Neural cell (in vitro differentiated cells): ENCODE results near the gene IRX3. TPM values are rescaled to one million over a fixed set of nuclear protein-coding genes. Genes with fewer than 3 reads are reported as not detected.

Experiments used
- H2AFZ ChIP-seq: fragments of 200-600, 300-800 bp; sonication (generic), shearing (Covaris generic); 2 replicates; pipeline ENCODE4 v1.6.0; 2014; ENCODE audit warnings: low read depth, mild to moderate bottlenecking, antibody characterized with exemption, low read length, moderate library complexity
- H3F3A ChIP-seq: fragments of 200-600 bp; shearing (Covaris generic); 2 replicates; pipeline ENCODE4 v1.6.1; 2016; ENCODE audit warnings: mild to moderate bottlenecking, moderate library complexity, mixed read lengths, antibody characterized with exemption, low read length; ENCODE audit not compliant: insufficient read depth, poor library complexity, severe bottlenecking
- H3K27ac ChIP-seq: fragments of 200-600, 300-800 bp; sonication (generic), shearing (Covaris generic); 2 replicates; pipeline ENCODE4 v1.5.1; 2014; ENCODE audit warnings: mild to moderate bottlenecking, low read length, moderate library complexity
- H3K27me3 ChIP-seq: fragments of 300-800, 200-600 bp; sonication (generic), shearing (Covaris generic); 2 replicates; pipeline ENCODE4 v1.6.0; 2014; ENCODE audit warnings: mild to moderate bottlenecking, low read depth, low read length, moderate library complexity; ENCODE audit not compliant: insufficient read depth
- H3K36me3 ChIP-seq: fragments of 300-800, 200-600 bp; sonication (generic), shearing (Covaris generic); 2 replicates; pipeline ENCODE4 v1.5.1; 2014; ENCODE audit warnings: mild to moderate bottlenecking, antibody characterized with exemption, low read length, moderate library complexity; ENCODE audit not compliant: insufficient read depth
- H3K4me2 ChIP-seq: fragments of 300-800, 200-600 bp; sonication (generic), shearing (Covaris generic); 2 replicates; pipeline ENCODE4 v1.6.0; 2014; ENCODE audit warnings: mild to moderate bottlenecking, low read length
- H3K4me3 ChIP-seq: fragments of 300-800, 200-600 bp; sonication (generic), shearing (Covaris generic); 2 replicates; pipeline ENCODE4 v1.5.1; 2014; ENCODE audit warnings: mild to moderate bottlenecking, low read length, moderate library complexity
- H3K79me2 ChIP-seq: fragments of 200-600 bp; shearing (Covaris generic); replicated peaks from 2 replicates; pipeline ENCODE4 v1.6.0; 2014; ENCODE audit warnings: mild to moderate bottlenecking, low read length, moderate library complexity; ENCODE audit not compliant: insufficient read depth
- H3K9ac ChIP-seq: fragments of 300-800, 200-600 bp; sonication (generic), shearing (Covaris generic); 2 replicates; pipeline ENCODE4 v1.6.1; 2016; ENCODE audit warnings: mild to moderate bottlenecking, low read length, mixed read lengths
- H3K9me2 ChIP-seq: fragments of 200-600 bp; shearing (Covaris generic); 2 replicates; pipeline ENCODE4 v1.6.1; 2016; ENCODE audit warnings: mild to moderate bottlenecking, low read length, mixed read lengths; ENCODE audit not compliant: insufficient read depth
- H3K9me3 ChIP-seq: fragments of 200-600, 300-800 bp; sonication (generic), shearing (Covaris generic); 2 replicates; pipeline ENCODE4 v1.6.1; 2016; ENCODE audit warnings: mild to moderate bottlenecking, mixed run types, low read length, moderate library complexity, mixed read lengths
- H4K20me1 ChIP-seq: fragments of 200-600 bp; shearing (Covaris generic); 2 replicates; pipeline ENCODE4 v1.6.1; 2016; ENCODE audit warnings: mild to moderate bottlenecking, mixed run types; ENCODE audit not compliant: insufficient read depth
- EP300 ChIP-seq: fragments of 450-650 bp; conservative IDR thresholded peaks from 2 replicates; pipeline ENCODE4 v1.6.1; 2014; ENCODE audit warnings: antibody characterized with exemption, mild to moderate bottlenecking, moderate library complexity; ENCODE audit not compliant: poor library complexity, severe bottlenecking
- EZH2 ChIP-seq: fragments of 200-600, 300-800 bp; shearing (Covaris generic), sonication (generic); IDR thresholded peaks from 2 replicates; pipeline ENCODE4 v1.6.1; 2014; ENCODE audit warnings: antibody characterized with exemption, low read length, borderline replicate concordance, mild to moderate bottlenecking; ENCODE audit not compliant: insufficient read depth, poor library complexity, severe bottlenecking
- MXI1 ChIP-seq: fragments of 450-650 bp; conservative IDR thresholded peaks from 2 replicates; pipeline ENCODE4 v1.6.1; 2014; ENCODE audit warnings: antibody characterized with exemption, mild to moderate bottlenecking; ENCODE audit not compliant: poor library complexity, severe bottlenecking
- POLR2AphosphoS5 ChIP-seq: IDR thresholded peaks from 2 replicates; pipeline ENCODE4 v1.6.1; 2012
- RAD21 ChIP-seq: fragments of 450-650 bp; conservative IDR thresholded peaks from 2 replicates; pipeline ENCODE4 v1.6.1; 2014; ENCODE audit warnings: antibody characterized with exemption, mild to moderate bottlenecking, moderate library complexity
- REST ChIP-seq: IDR thresholded peaks from 2 replicates; pipeline ENCODE4 v1.6.1; 2012; ENCODE audit warnings: borderline replicate concordance
- SMC3 ChIP-seq: fragments of 450-650 bp; conservative IDR thresholded peaks from 2 replicates; pipeline ENCODE4 v1.6.1; 2014; ENCODE audit warnings: antibody characterized with exemption, mild to moderate bottlenecking, moderate library complexity; ENCODE audit not compliant: poor library complexity
- polyA plus RNA-seq: library from polyadenylated mRNA; depleted of rRNA; stranded (reverse); fragments of >200 nt; gene quantifications from 2 replicates; pipeline ENCODE4 v1.2.3, GENCODE V29; 2014

Gene IRX3
- polyA plus RNA-seq, 1 donor from 2014 or later: not detected

GRCh38 chr16:54277845-54278703 lies 8.5 kb downstream of the IRX3 start:
- H3K79me2 ChIP-seq: no peaks in the 10 kb centered on the region
- H3F3A ChIP-seq: no peaks in the 10 kb centered on the region
- no peak overlapping the region for H2AFZ ChIP-seq
- no peak for TF ChIP-seq EZH2
- TF ChIP-seq MXI1: no peak
- TF ChIP-seq REST: no peak
- TF ChIP-seq POLR2AphosphoS5: no peak
- TF ChIP-seq SMC3: no peak
- no peak for TF ChIP-seq RAD21
- no peak for TF ChIP-seq EP300
- H3K27ac ChIP-seq: no peak overlapping the region
- H3K9me3 ChIP-seq: no peaks in the 10 kb centered on the region
- H3K4me3 ChIP-seq: no peak overlapping the region
- no peaks in the 10 kb centered on the region for H3K36me3 ChIP-seq
- H3K27me3 ChIP-seq: peaks cover 93% of the 10 kb centered on the region
- H4K20me1 ChIP-seq: no peaks in the 10 kb centered on the region
- no peaks in the 10 kb centered on the region for H3K9me2 ChIP-seq
- H3K4me2 ChIP-seq: no peak overlapping the region
- no peak overlapping the region for H3K9ac ChIP-seq

DNA sequence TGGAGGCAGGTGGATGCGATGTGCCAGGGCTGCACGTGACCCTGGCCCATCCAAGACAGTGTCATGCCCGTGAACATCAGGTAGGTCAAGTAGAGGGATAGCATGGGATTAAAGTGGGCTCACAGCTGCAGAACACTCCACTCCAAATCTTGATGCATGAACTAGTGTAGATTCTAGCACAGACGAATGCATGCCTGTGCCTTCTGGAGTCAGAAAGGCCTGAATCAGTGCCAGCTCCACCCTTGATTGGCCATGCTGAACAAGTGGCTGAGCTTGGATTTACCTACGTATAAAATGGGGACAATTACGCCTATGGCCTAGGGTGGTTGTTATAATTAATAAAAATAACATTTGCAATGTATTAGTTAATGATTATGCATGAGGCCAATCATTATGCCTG lies 10.6 kb downstream of the IRX3 start:
- no peaks in the 10 kb centered on the region for H3K79me2 ChIP-seq
- H3K27ac ChIP-seq: no peak overlapping the region
- TF ChIP-seq REST (no peak), SMC3 (no peak)
- no peaks in the 10 kb centered on the region for H4K20me1 ChIP-seq
- H3K27me3 ChIP-seq: peaks cover 77% of the 10 kb centered on the region
- no peaks in the 10 kb centered on the region for H3K9me2 ChIP-seq
- no peak overlapping the region for H2AFZ ChIP-seq
- no peak overlapping the region for H3K4me2 ChIP-seq
- H3K4me3 ChIP-seq: no peak overlapping the region
- no peak overlapping the region for H3K9ac ChIP-seq
- no peaks in the 10 kb centered on the region for H3K9me3 ChIP-seq
- no peaks in the 10 kb centered on the region for H3K36me3 ChIP-seq
- H3F3A ChIP-seq: no peaks in the 10 kb centered on the region
